Endothelial cell of umbilical vein (primary cell): ENCODE results near the gene TPCN2. TPM values are rescaled to one million over a fixed set of nuclear protein-coding genes. Genes with fewer than 3 reads are reported as not detected.

Experiments
- BruUV-seq: library from RNA; stranded (reverse); fragments of 400-500 nt; replicated peaks from 2 replicates; lab custom pipeline; 2021; lab: Mats Ljungman, UMichigan
- CTCF ChIA-PET: fragments of 300-600, 350-600 bp; sonication (Branson Sonifier 250); formaldehyde crosslinking; loops from one replicate; lab custom pipeline; 2021; ENCODE audit warnings: antibody characterized with exemption, inconsistent platforms; lab: Charles Lee
- POLR2A ChIA-PET: fragments of 300-600, 350-600 bp; sonication (Branson Sonifier 250); formaldehyde crosslinking; loops from one replicate; lab custom pipeline; 2021; ENCODE audit warnings: antibody characterized with exemption, inconsistent platforms; lab: Charles Lee
- DNase-seq: peaks from one replicate; pipeline ENCODE4 v3.0.0-alpha.2; 2011; ENCODE audit warnings: low read depth, low spot score
- FAIRE-seq: peaks from 2 replicates; lab custom pipeline; 2011; peaks lifted over from hg19 to GRCh38; lab: Jason Lieb, UNC
- H2AFZ ChIP-seq: 2 replicates; pipeline ENCODE4 v1.6.0; 2012; ENCODE audit warnings: low read depth, low read length, control low read depth, inconsistent platforms
- H3K27ac ChIP-seq: 2 replicates; pipeline ENCODE4 v1.5.1; 2011; ENCODE audit warnings: low read depth, mild to moderate bottlenecking, control low read depth, low read length, moderate library complexity; ENCODE audit not compliant: insufficient read depth
- H3K27me3 ChIP-seq, 2 experiments: 2 replicates each; pipeline versions ENCODE4 v1.6.0 to v1.6.1; 2011; ENCODE audit warnings: low read length in 2 of 2, mixed read lengths in 1 of 2; ENCODE audit not compliant: control insufficient read depth in 2 of 2, insufficient read depth in 2 of 2
- H3K36me3 ChIP-seq, 2 experiments: 2 replicates in 1 of 2; 3 replicates in 1 of 2; pipeline ENCODE4 v1.5.1; 2011; ENCODE audit warnings: low read length in 2 of 2, mild to moderate bottlenecking in 1 of 2, moderate library complexity in 1 of 2; ENCODE audit not compliant: control insufficient read depth in 2 of 2, insufficient read depth in 2 of 2; ENCODE audit errors: extremely low read depth in 1 of 2
- H3K4me1 ChIP-seq: 3 replicates; pipeline ENCODE4 v1.5.1; 2011; ENCODE audit warnings: mild to moderate bottlenecking, low read length; ENCODE audit not compliant: control insufficient read depth, insufficient read depth; ENCODE audit errors: extremely low read depth
- H3K4me2 ChIP-seq: 2 replicates; pipeline ENCODE4 v1.6.1; 2011; ENCODE audit warnings: low read length, control low read depth, mixed read lengths; ENCODE audit not compliant: insufficient read depth
- H3K4me3 ChIP-seq, 3 experiments: fragments of 200-600 bp in 1 of 3; sonication (generic), shearing (Covaris generic) in 1 of 3; replicated peaks in 1 of 3; 2 replicates each; pipeline ENCODE4 v1.5.1; 2011 to 2016; ENCODE audit warnings: control low read depth in 3 of 3, low read length in 3 of 3, mild to moderate bottlenecking in 2 of 3, inconsistent platforms in 1 of 3, low read depth in 1 of 3, moderate library complexity in 1 of 3; ENCODE audit not compliant: insufficient read depth in 1 of 3
- H3K79me2 ChIP-seq: 2 replicates; pipeline ENCODE4 v1.6.0; 2012; ENCODE audit warnings: low read length, inconsistent platforms; ENCODE audit not compliant: control insufficient read depth, insufficient read depth
- H3K9ac ChIP-seq: replicated peaks from 2 replicates; pipeline ENCODE3; 2011; ENCODE audit warnings: low read length, control low read depth; ENCODE audit not compliant: insufficient read depth; ENCODE audit errors: extremely low read depth
- H3K9me1 ChIP-seq: replicated peaks from 3 replicates; pipeline ENCODE4 v1.6.0; 2011; ENCODE audit warnings: mild to moderate bottlenecking, low read length; ENCODE audit not compliant: control insufficient read depth, insufficient read depth; ENCODE audit errors: extremely low read depth
- H3K9me3 ChIP-seq: replicated peaks from 2 replicates; pipeline ENCODE4 v1.5.1; 2012; ENCODE audit warnings: low read length, inconsistent platforms; ENCODE audit not compliant: control insufficient read depth, insufficient read depth
- H4K20me1 ChIP-seq: replicated peaks from 2 replicates; pipeline ENCODE3; 2011; ENCODE audit warnings: mild to moderate bottlenecking, low read length; ENCODE audit not compliant: control insufficient read depth, insufficient read depth; ENCODE audit errors: extremely low read depth
- CTCF ChIP-seq, 2 donors: IDR thresholded peaks; 1 replicate in 1 of 2; 2 replicates in 1 of 2; pipeline ENCODE4 v1.5.1; 2011; ENCODE audit warnings: low read length in 2 of 2, mild to moderate bottlenecking in 2 of 2, moderate library complexity in 2 of 2, control low read depth in 1 of 2, inconsistent platforms in 1 of 2, low read depth in 1 of 2; ENCODE audit not compliant: insufficient read depth in 1 of 2; ENCODE audit errors: extremely low read depth in 1 of 2
- EZH2 ChIP-seq: IDR thresholded peaks from 2 replicates; pipeline ENCODE4 v1.6.1; 2012; ENCODE audit warnings: borderline replicate concordance, low read depth, mild to moderate bottlenecking, moderate library complexity, low read length, inconsistent platforms; ENCODE audit not compliant: severe bottlenecking
- FOS ChIP-seq: IDR thresholded peaks from 2 replicates; pipeline ENCODE4 v1.6.1; 2011; ENCODE audit warnings: mild to moderate bottlenecking, low read length, moderate library complexity, borderline replicate concordance; ENCODE audit not compliant: insufficient read depth
- GATA2 ChIP-seq: IDR thresholded peaks from 2 replicates; pipeline ENCODE4 v1.7.0; 2011; ENCODE audit warnings: low read depth, mild to moderate bottlenecking, moderate library complexity, mixed read lengths, low read length; ENCODE audit not compliant: insufficient read length, insufficient read depth
- JUN ChIP-seq: IDR thresholded peaks from 2 replicates; pipeline ENCODE4 v1.6.1; 2011; ENCODE audit warnings: borderline replicate concordance, low read depth; ENCODE audit not compliant: insufficient read length, insufficient read depth
- MAX ChIP-seq: IDR thresholded peaks from 2 replicates; pipeline ENCODE4 v1.6.1; 2011; ENCODE audit not compliant: insufficient read depth, insufficient read length
- MYC ChIP-seq: IDR thresholded peaks from one replicate; pipeline ENCODE4 v1.6.1; 2011; ENCODE audit warnings: mild to moderate bottlenecking, low read depth, low read length
- POLR2A ChIP-seq: IDR thresholded peaks from 2 replicates; pipeline ENCODE4 v1.6.1; 2012; ENCODE audit warnings: low read depth, mild to moderate bottlenecking, control low read depth, low read length
- POLR2AphosphoS5 ChIP-seq: IDR thresholded peaks from 2 replicates; pipeline ENCODE4 v1.6.1; 2012; ENCODE audit warnings: low read depth, mild to moderate bottlenecking, control low read depth, low read length, moderate library complexity; ENCODE audit not compliant: insufficient read depth
- dilution Hi-C: fragments of 300-500 bp; cut with MboI; formaldehyde crosslinking; loops from one replicate; pipeline ENCODE4 v1.15.0; 2019; ENCODE audit warnings: low sequenced_read_pairs; ENCODE audit not compliant: extremely low pct_ligation_motif_present
- intact Hi-C: fragments of 100-400 bp; cut with micrococcal nuclease; formaldehyde crosslinking; loops from one replicate; pipeline ENCODE4 v1.10.0; 2022
- polyA plus RNA-seq, 4 experiments: library from polyadenylated mRNA; depleted of rRNA in 3 of 4; stranded (reverse) in 3 of 4; unstranded in 1 of 4; fragments of >200 nt; gene quantifications; 2 replicates each; pipeline versions ENCODE4 v1.2.1 to v1.2.3, GENCODE V29; 2011 to 2012; ENCODE audit warnings: missing spikeins in 1 of 4
- total RNA-seq: library from RNA; stranded (reverse); gene quantifications from 2 replicates; pipeline ENCODE4 v1.2.3, GENCODE V29; 2021

Gene TPCN2
- total and polyA plus RNA-seq, 2 donors (not counting 3 experiments of a cell fraction or from before 2014, with no cell fraction given) = 10.3 to 13.4 TPM

GRCh38 chr11:69048031-69048693 is 570 bp upstream of the TPCN2 start:
- ChIA-PET POLR2A (interaction anchor here (1.3 kb wide), 1 partner anchor 10 kb away, joined by 4 read pairs; no protein-coding TSS in a partner anchor), CTCF (interaction anchor here (1.0 kb wide), 1 partner anchor 622 kb away, joined by 4 read pairs; no protein-coding TSS in a partner anchor)
- no peaks in the 10 kb centered on the region for H3K9me3 ChIP-seq
- no peak for FAIRE-seq
- no TSS peak for BruUV-seq
- intact Hi-C loops = no loop called here
- TF ChIP-seq MYC (no peak), POLR2AphosphoS5 (no peak), CTCF (IDR thresholded peaks at IDR 0.05; ENCODE audit: extremely low read depth in 1 of 2, insufficient read depth in 1 of 2, low read depth in 1 of 2, low read length in 2 of 2) (no peak), FOS (no peak), EZH2 (no peak), GATA2 (no peak), MAX (no peak), JUN (no peak), POLR2A (no peak)
- H3K4me2 ChIP-seq = peak overlapping the region; percentile 62
- DNase-seq = no peak
- peaks cover 0 to 5% of the 10 kb centered on the region in 2 experiments for H3K27me3 ChIP-seq
- H3K27ac ChIP-seq = no peak overlapping the region
- H3K79me2 ChIP-seq = peaks cover 18% of the 10 kb centered on the region
- dilution Hi-C loops = no loop called here
- no peaks in the 10 kb centered on the region for H3K9me1 ChIP-seq
- peak overlapping the region in 2 of 3 experiments; percentile 41 to 74 for H3K4me3 ChIP-seq
- no peaks in the 10 kb centered on the region for H3K36me3 ChIP-seq
- H4K20me1 ChIP-seq = no peaks in the 10 kb centered on the region
- no peak overlapping the region for H3K9ac ChIP-seq
- peak overlapping the region; percentile 99 for H2AFZ ChIP-seq
- peaks cover 9% of the 10 kb centered on the region for H3K4me1 ChIP-seq
